Right renal cortex interstitium (tissue), 3 donors: ENCODE data around the gene DYNAP. TPM values are rescaled to one million over a fixed set of nuclear protein-coding genes. Genes with fewer than 3 reads are reported as not detected.
A peak's percentile ranks its signal among the peaks of the same experiment; 100 is the strongest.

Source experiments
- DNase-seq, 3 donors: peaks; one replicate each; pipeline ENCODE4 v3.0.0-alpha.2; 2013; ENCODE audit warnings: low read depth in 3 of 3, low spot score in 2 of 3
- polyA plus RNA-seq, 3 donors: library from polyadenylated mRNA; unstranded; fragments of 120-200 nt; gene quantifications; one replicate each; pipeline ENCODE4 v1.2.1, GENCODE V29; 2013; ENCODE audit not compliant: insufficient read length in 3 of 3

The DYNAP gene
- polyA plus RNA-seq, result not detected

DNA sequence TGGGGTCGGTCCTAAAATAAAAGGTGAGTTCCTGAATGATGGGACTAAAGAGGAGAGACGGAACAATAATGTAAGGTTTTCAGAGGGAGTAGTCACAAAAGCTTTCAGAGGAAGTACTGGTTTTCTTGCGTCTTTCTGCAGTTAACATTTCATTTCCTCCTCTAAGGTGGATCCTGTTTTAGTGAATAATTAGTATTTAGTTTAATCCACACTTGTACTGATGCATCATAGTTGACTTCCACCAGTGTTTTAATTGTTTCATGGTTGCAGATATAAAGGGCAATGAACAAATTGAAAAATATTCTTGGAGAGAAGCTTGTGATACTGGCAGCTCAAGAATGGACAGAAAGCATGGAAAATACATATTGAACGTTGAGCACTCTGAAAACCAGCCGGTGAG, at the start of gene DYNAP:
TSS of gene DYNAP (plus strand) at position 301 of the 400 bp plus-strand sequence. CDS start at position 339, 38 bp downstream.
- no peak for DNase-seq

DNA sequence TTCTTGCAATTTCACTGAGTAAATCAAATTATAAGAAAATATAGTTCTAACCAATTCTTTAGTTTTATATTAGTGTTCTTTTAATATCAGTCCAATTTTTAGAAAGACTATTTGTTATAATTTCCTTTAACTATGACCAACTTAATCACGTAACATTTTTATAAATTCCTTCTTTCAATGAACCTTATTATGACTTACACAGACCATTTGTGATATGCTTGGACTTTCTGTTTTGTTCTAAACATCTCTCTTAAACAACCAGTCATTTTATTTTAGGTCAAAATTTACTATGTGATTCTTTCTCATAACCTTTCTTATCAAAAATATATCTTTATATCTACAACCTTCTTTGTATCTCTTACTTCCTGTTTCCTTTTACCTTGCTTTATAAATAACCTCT, 39.5 kb upstream of the DYNAP start:
- DNase-seq, result no peak

DNA sequence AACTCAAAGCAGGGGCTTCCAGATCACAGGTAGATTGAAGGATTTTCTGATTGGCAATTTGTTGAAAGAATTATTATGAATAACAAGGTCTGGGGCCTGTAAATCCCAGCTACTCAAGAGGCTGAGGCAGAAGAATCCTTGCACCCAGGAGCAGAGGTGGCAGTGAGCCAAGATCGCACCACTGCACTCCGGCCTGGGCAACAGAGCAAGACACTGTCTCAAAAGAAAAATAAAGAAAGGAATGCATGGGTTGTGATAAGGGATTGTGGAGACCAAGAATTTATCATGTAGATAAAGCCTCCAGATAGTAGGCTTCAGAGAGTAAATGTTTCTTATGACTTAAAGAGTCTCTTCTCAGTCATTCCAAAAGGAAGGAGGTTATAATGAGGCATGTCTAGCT, 35.8 kb upstream of the DYNAP start:
- no peak for DNase-seq

DNA sequence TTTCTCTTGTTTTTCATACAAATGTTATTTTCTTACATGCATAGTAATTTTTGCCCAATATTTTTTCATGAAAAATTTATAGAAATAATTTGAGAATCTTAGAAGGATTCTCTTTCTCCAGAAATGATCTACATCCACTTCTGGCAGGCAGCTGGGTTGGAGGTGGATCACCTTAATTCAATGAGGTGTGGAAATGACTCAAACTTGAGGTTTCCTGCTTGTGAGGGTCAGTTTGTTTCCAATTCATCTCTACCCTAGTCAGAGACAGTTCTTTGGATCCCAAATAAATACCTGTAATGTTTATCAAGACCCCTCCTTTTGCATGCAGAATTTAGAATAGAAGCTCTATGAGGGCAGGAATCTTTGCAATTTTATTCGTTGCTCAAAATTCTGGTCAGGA, 35.0 kb upstream of the DYNAP start:
- DNase-seq, result no peak

GRCh38 chr18:54557958-54558357, 33.1 kb upstream of the DYNAP start:
- no peak for DNase-seq

DNA sequence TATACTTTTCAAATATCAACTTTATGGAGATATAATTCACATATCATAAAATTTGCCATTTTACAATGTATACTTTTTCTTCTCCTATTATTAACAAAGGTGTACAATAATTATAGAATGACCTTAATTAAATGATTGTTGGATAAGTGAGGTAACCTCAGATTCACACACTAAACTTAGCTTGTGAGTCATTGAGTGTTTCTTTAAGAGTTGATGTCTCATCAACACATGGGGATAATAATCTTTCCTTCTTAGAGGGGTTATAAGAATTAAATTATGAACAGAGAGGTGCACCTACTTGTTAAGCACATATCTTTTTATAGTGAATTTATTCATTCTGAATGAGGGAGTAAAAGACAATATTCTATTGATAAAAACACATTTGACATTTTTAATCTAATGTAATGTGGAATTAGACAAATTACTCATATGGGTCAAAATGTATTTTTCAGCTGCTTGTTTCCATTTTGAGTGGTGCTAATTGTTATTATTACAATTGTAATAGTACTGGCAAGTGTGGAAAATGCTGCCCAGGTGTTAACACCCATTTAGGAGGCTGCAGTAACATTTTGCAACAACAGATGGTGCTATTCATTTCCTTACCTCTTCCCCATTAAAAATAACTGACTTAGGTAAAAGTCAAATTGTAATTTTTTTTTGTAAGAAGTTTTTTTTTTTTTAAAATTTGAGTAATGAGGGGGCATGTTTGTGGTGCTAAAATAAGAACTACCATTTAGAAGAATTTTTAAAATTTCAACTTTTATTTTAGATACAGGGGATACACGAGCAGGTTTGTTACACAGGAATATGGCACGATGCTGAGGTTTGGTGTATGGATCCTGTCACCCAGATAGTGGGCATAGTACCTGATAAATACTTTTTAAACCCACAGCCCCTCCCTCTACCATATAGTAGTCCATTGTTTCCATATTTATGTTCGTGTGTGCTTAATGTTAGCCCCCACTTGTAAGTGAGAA, 32.1 kb upstream of the DYNAP start:
- peak in 1 of 3 donors; percentile 4 for DNase-seq

GRCh38 chr18:54561706-54562267, 29.3 kb upstream of the DYNAP start:
- peak in 1 of 3 donors; percentile 2 for DNase-seq

DNA sequence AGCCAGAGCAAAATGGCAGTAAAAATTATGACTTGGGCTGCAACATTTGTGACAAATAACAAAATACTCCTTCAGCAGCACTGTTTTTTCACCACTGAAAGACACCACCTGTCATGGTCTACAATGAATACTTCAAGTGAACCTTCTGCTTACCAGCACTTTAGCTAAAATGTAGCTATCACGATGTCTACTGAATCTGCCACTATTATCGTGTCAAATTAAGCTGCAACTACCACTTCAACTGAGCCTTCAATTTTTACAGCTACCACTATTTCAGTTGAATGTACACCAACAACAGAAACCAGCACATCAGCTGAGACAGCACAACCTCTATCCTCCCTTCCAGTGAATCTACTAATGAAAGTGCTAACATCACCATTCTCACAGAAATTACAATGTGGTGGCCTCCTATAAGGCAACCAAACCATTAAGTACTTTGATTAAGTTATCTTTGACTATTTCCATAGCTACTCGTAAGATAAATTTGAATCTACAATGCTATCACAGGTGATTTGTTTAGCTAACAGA, 10.8 kb upstream of the DYNAP start:
- no peak for DNase-seq

DNA sequence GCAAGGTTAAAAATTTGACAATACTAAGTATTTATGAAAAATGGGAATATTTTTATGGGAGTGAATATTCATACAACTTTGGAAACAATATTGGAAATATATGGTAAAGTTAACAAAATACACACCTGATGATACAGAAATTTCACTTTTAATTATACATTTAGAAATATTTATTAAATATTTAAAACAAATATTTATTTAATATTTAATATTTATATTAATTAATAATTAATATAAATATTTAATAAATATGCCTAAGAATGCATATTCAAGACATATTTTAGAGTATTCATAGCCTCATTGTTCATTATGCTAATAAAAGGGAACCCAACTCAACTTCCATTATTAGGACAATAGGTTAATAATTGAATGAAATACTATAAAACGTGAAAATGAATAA, 7.0 kb upstream of the DYNAP start:
- no peak for DNase-seq

DNA sequence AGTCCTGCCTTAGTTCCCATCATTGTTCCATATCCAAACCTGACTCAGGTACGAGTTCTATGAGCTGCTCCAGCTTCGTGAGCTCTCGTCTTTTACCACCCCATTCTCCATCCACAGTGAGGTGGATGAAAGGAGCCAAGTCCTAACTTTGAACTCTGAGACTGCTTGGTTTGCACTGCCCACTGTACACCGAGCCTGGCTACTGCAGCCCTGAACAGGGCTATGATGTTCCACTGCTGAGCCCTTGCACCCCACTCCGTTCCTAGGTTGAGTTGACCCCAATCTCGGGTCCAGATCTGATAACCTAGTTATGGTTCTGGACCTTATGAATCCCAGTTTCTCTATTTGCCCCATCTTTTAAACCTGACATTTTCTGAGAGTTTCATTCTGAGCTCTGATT, 5.3 kb upstream of the DYNAP start:
- DNase-seq, result no peak

GRCh38 chr18:54604211-54604610, 13.2 kb downstream of the DYNAP start:
- no peak for DNase-seq

- DNase-seq, result no peak
Measured at GRCh38 chr18:54606835-54607212, 15.8 kb downstream of the DYNAP start.

- DNase-seq, result peak in 2 of 3 donors; percentile 27 to 40
Measured at GRCh38 chr18:54607213-54608027, 16.4 kb downstream of the DYNAP start.

GRCh38 chr18:54608028-54608642, 17.1 kb downstream of the DYNAP start:
- DNase-seq, result peak in 1 of 3 donors; percentile 6

DNA sequence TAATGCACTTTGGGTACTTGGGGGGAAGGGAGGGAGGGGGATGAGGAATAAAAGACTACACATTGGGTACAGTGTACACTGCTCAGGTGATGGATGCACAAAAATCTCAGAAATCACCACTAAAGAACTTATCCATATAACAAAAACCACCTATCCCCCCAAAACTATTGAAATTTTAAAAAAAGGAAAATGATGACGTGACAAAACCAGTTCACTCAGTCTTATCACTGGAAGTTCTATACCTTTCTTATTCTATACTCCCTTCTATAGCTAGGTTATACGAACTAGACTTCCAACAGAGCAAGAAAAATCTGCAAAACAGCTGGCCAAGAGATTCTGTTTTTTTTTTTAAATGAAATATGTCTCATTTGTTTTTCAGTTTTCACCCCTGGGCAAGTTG, 20.8 kb downstream of the DYNAP start:
- DNase-seq, result no peak

GRCh38 chr18:54612237-54612636, 21.2 kb downstream of the DYNAP start:
- no peak for DNase-seq

GRCh38 chr18:54613174-54613573, 22.1 kb downstream of the DYNAP start:
- no peak for DNase-seq

- no peak for DNase-seq
Measured at GRCh38 chr18:54616220-54616848, 25.3 kb downstream of the DYNAP start.

DNA sequence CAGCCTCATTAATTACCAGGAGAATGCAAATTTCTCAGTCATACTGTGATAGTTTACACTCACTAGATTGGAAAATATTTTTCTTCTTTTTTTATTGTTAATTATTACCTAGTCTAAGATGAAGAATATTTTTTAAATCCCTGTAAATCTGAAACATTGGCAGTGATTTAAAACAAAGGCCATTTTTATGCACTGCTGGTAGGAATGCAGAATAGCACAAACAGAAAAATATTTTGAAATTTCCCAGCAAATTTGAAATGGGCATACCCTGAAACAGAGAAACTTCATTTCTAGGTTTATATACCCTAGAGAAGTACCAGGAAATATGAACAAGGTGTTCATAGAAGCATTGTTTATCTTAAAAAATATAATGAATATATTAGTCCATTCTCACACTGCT, 31.0 kb downstream of the DYNAP start:
- no peak for DNase-seq

DNA sequence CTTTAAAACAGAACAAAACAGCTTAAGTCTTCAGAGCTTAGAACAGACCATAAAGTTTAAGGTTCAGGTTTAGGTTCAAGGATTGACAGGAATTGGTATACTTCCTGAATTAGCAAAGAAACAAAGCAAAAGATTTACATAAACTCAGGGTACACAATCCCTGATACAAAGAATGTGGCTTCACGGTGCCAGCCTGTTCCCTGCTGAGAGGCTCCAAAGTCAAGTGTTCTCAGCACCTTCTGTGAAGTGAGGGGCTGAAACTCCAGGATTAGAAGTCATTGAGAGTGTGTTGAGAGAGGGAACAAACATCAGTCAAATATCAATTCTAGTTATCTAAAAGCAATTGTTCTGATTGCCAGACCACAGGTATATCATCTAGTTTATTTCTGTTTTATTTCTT, 35.7 kb downstream of the DYNAP start:
- DNase-seq, result no peak
